NCI-H146 treated with DMSO at 0.1 percent for 48 hours (cell line): ENCODE results near the gene WDHD1.
A peak's percentile ranks its signal among the peaks of the same experiment; 100 is the strongest.
"Not testable (repeated sequence)": the region's sequence is repeated elsewhere in the genome, so short reads cannot be mapped to it uniquely, and the experiment has no call there.

Experiments
- DNase-seq: peaks from one replicate; lab custom pipeline; 2025; ENCODE audit not compliant: unreplicated experiment; lab: John Stamatoyannopoulos, UW

The WDHD1 gene

DNA sequence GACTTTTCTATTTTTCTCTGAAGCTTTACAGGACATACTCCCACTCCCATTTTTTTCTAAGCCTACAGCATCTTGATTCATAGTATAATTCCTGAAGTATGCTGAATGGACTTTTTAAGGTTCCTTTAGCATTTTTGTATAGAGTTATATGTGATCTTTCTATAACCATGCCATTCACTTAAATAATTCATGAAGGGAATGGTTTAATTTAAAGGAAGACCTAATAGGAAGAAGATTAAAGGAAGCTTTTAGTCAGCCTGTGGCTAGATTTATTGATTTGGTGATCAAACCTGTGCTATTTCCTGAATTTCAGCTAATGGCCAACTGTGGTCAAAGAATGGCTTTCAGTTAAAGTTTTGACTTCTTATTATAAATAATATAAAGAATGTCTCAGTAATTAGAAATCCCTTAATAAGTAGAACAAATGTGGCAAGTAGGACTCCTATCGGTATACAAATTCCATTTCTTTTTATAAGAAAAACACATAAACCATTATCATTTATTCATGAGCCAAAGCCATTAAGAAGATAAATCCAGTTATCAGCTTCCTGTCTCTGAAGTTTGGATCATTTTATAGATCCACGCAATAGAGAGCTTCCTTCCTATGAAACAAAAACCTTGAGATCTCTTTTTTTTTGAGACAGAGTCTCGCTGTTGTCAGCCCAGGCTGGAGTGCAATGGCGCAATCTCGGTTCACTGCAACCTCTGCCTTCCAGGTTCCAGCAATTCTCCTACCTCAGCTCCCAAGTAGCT lies 20.6 kb upstream of the WDHD1 start:
- no peak for DNase-seq

DNA sequence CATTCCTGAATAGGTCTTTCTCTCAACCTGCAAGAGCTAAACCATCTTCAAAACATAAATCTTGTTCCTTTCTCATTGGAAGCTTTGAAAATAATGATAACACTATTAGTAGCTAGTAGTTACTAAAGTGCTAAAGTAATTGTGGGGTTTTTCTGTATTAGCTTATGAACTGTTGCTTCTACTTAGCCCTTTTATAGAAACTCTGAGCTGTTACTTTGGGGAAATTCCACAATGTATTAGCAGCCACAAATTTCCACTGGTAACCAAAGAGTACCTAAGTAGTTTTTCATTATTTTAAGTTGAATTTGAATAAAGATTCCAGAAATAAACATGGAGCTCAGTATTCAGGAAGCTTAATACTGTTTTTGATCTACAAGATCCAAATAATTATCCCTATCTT lies 18.2 kb upstream of the WDHD1 start:
- DNase-seq = no peak

DNA sequence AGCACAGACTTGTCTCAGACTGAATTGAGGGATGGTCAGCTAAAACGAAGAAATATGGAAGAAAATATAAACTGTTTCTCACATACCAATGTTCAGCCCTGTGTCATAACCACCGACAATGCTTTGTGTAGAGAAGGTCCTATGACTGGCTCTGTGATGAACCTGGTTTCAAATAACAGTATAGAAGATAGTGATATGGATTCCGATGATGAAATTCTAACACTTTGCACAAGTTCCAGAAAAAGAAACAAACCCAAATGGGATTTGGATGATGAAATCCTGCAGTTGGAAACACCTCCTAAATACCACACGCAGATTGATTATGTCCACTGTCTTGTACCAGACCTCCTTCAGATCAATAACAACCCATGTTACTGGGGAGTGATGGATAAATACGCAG lies 16.6 kb upstream of the WDHD1 start:
- DNase-seq = no peak

DNA sequence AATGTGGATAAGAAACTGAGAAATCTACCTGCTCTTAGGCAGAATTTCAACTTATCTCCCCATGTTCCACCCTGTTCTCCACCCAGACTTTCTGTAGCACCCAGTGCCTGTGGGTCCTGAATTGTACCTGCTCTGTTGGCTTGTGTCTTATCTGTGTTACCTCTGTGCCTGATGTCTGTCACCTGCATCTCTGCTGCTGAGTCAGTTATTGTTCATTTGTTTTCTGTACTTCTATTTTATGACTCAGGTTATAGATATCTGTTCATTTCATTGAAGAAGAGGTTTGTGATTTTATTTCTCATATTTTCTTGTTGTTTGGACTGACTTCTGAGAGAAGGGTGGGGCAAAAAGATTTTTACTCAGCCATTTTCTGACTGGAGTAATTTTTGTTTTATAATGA lies 11.8 kb upstream of the WDHD1 start:
- DNase-seq = no peak

DNA sequence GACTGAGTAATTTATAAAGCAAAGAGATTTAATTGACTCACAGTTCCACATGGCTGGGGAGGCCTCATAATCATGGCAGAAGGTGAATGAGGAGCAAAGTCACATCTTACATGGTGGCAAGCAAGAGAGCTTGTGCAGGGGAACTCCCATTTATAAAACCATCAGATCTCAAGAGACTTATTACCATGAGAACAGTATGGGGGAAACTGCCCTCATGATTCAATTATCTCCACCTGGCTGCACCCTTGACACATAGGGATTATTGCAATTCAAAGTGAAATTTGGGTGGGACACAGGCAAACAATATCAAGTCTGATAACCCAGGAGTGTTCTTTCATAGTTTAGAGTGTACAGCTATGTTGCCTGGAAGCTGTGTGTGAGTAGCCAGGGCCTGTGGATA lies 11.1 kb upstream of the WDHD1 start:
- DNase-seq = not testable (repeated sequence)

DNA sequence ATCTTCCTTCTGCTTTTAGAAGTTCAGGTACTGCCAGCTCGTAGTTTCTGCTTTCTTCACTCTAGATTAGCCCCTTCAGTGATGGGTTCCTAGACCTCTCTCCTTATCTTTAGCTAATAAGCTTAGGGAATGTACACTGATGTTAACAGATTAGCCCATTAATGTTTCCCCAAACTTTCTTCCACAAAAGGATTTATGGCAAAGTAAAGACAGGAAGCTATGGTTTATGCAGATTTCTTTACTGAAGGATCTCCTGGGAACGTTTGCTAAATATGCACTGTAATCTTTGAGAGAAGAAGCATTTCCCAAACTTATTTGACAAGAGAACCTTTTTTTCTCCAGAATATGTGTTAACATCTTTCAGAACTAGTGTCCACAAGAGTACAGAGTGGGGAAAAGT lies 4.3 kb upstream of the WDHD1 start:
- no peak for DNase-seq

DNA sequence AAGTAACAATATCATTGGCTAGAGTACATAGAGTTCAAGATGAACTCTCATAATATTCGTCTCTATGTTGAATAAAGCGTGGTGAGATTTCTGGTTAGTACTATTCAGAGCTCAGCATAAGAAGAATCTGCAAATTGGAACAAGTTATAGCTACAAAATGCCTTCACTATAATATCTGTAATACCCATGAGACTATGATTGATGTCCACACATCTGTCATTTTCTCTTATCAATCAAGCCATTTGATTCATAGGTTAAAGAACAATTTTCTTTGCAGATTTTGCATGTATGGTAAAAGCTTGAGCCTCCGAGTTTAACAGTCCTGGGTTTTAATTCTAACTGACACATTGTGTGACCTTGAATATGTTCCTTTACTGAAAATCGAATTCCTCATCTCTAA lies 1.6 kb upstream of the WDHD1 start:
- DNase-seq = no peak

DNA sequence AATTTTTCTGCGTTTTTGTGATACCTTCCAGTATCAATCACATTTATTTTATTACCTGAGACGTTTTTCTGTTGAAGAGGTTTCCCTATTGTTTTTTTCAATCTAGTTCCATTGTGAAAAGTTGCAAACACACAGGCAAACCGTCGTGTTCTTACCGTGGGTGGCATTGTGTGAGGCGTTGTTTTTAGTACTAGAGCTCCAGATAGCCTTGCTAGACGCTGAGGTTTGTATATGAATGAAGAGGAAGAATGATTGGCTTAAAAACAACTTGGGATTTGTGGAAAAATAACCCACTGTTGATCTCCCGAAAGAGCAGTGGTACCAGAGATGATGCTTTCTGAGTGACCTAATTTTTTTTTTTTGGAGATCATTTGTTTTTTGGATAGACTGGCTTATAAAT lies 1.2 kb upstream of the WDHD1 start:
- peak; percentile 19 for DNase-seq

DNA sequence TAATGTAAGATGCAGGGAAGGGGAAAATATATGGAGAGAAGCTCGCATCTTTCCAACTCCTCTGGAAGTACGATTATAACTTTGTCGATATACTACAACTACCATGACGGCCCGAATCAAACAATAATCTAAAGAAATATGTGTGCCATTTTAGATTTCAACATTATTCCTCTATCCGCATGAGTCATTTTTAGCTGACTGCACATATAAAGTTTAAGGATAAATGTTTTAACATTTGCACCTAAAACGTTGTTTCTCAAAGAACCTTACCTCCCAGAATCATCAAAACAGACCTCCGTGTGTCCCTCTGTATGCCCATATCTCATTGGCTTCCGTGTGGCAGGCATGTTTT lies 482 bp downstream of the WDHD1 start:
- no peak for DNase-seq

DNA sequence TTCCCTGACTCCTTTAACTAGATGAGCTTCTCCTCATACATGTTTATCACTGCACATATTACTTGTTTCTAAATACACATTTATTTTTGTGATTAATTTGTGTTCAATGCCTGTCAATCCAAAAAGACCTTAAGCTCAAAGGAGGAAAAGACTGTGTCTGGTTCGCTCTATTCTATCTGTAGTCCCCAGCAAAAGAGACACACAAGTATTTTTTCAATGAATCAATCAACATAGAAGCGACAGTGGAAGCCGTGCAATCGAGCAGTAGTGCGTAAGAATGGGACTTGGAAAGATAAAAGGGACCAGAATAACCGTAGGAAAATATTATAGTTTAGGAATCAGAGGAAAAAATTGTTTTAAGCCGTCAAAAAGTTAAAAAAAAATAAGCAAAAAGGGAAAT lies 951 bp downstream of the WDHD1 start:
- no peak for DNase-seq

DNA sequence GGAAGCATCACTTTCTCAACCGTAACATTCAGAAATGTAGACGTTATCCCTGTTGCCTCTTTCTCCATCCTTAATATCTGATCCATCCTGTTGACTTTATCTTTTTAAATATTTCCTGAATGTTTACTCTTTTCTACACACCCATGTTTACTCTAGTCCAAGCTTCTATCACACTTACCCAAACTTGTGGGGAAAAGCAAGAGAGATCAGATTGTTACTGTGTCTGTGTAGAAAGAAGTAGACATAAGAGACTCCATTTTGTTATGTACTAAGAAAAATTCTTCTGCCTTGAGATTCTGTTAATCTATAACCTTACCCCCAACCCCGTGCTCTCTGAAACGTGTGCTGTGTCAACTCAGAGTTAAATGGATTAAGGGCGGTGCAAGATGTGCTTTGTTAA lies 2.5 kb downstream of the WDHD1 start:
- not testable (repeated sequence) for DNase-seq

DNA sequence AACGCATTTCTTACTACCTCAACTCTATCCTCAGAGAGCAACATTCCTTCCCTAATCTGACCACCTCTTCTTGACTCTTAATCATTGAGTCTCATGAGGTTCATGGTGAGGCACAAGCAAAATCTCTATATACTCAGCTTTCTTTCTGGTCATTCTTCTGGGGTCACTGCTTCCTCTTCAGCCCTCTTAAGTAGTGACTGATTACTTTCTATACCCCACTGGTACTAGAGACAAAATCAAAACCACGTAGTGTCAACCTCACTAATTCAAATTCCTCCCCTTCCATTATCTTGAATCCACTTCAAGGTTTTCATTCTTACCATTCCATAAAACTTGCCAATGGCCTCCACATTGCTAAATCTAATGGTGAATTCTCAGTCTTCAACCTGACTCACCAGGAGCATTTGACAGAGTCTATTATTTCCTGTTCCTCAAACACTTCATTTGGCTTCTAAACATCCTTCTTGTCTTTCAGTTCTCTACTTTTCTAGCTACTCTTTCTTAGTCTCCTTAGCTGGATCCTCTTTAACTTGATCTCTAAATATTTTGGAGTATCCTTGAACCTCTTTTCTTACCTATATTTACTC lies 6.8 kb downstream of the WDHD1 start:
- no peak for DNase-seq

DNA sequence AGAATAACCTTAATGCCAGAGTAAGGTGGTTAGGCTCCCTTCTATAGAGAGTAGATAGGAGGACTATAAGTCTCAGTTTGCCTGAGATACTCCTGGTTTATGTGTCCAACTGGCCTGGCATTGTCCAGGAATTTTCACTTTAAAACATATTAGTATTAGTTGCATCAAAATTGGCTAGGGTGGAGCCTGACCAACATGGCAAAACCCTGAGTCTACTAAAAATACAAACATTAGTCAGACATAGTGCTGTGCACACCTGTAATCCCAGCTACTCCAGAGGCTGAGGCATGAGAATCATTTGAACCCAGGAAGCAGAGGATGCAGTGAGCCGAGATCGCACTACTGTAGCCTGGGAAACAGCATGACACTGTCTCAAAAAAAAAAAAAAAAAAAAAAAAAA lies 11.9 kb downstream of the WDHD1 start:
- DNase-seq = no peak

DNA sequence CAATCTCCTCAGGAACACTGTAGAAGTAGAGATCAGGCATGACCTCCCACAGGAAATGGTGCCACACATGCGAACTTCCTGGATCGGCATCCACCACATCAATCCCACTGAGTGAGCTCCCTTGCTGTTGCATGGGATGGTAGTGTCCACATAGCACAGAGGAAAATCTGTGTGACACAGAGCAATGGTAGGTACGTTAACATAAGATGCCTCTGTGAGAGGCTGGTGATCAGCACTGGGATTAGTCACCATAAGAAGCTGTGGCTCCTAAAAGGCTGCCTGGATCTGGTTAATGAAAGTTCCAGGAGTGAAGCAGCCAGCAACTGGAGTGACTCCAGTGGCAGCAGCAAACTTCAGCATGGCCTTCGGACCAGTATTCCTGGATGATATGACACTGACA lies 21.8 kb downstream of the WDHD1 start:
- no peak for DNase-seq

DNA sequence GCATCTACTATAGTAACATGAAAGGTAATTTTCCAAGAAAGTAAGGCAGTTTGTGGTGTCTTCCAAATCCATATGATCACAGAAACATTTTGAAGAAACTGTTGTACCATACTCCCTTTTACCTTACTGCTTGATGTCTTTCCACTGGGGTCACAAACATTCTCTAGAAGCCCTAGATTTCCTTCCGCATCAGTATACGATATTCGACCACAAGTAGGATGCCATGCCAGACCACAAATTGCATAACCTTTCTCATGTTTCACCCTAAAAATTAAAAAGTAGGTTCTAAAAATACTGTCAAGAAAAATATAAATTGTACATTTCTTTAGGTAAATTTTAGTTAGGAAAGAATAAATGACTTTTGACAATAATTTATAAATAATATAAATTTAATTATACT lies 26.5 kb downstream of the WDHD1 start:
- no peak for DNase-seq

DNA sequence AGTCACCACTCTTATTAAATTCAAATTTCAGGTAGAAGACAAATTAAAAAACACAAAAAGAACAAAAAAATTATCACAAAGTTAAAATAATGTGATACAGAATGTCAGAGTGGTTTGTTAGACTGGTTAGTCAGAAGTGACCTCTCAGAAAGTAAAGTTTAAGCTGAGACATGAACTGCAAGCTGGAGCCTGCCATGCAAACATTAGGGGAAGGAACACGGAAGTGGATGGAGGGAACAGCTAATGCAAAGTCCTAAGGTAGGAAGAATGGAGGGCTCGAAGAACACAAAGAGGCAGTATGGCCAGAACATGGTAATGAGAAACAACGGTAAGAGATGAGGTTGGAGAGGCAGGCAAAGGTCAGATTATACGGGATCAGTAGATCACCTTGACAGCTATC lies 41.7 kb downstream of the WDHD1 start:
- no peak for DNase-seq

DNA sequence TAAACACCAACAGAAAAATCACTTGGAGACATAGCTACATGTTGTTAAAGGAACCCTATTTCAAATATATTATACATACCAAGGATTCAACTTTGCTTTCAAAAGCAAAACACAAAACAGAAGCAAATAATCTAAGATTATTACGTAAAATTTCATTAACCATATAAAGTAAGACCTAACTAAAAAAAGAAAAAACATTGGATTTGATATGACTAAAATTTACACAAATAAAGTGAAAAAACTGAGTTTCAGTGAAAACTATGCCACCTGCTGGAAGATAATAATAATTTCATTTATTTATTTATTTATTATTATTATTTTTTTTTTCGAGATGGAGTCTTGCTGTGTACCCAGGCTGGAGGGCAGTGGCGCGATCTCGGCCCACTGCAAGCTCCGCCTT lies 45.2 kb downstream of the WDHD1 start:
- DNase-seq = no peak

DNA sequence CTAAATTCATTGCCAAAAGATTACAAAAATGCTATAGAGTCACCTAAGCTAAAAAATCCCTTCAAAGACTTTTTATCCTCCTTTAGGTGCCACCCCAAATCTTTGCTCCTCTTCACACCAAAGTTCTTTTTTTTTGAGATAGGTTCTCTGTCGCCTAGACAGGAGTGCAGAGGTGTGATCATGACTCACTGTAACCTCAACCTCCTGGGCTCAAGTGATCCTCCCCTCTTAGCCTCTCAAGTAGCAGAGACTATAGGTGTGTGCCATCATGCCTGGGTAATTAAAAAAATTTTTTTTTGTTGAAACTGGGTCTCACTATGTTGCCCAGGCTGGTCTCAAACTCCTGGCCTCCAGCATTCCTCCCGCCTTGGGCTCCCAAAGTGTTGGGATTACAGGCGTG lies 47.9 kb downstream of the WDHD1 start:
- DNase-seq = no peak

DNA sequence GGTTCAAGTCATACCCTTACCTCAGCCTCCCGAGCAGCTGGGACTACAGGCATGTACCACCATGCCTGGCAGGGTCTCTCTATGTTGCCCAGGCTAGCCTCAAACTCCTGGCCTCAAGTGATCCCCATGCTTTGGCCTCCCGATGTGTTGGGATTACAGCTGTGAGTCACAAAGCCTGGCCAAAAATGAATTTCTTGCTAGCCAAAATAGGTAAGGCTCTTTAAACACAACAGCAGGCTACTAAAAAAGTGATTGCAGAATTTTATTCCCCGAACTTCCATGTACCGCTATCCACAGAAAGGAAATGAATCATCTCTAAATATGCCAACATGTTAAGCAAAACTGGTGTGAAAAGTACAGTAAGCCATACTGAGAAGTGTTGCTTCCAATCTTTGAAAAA lies 50.6 kb downstream of the WDHD1 start:
- DNase-seq = no peak

DNA sequence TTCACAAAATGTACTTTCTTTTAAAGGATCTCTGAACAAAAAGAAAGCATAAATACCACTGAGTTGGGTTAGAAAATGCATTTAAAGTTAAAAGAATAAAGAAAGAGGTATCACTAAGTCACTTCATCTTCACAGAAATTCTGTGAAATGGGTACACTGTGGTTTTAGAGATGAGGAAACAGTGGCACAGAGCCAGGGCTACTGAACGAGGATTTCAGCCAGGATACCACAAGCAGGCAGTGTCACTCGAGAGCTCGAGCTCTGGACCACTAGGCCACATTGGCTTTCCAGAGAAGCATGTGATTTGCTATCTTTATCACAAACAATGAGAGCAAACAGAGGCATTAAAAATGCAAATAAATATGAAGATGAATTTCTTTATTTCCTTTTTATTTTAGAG lies 51.0 kb downstream of the WDHD1 start:
- no peak for DNase-seq

DNA sequence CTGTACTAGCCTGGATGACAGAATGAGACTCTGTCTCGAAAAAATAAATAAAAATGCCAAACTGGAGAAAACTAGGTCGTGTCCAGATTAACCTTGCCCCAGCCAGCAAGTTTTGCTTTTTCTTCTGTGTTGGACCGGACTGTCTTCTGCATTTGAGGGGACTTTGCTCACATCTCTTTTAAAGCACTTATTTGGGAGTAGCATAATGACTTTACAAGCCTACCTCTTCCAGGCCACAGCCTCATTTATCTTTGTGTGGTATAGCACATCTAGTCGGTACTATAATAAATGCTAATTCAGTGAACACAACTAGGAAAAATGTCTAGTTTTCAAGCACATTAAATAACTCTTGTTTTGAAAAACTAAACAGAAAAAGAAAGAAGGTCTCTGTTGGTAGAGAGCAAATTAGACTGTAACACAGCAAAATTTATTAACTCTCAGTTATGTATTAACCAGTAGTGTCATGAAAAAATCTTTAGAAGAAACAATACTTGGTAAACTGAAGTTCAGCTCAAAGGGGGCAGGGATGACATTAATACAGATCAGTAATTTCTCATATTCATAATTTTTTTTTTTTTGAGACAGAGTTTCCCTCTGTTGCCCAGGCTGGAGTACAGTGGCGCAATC lies 52.0 kb downstream of the WDHD1 start:
- no peak for DNase-seq

DNA sequence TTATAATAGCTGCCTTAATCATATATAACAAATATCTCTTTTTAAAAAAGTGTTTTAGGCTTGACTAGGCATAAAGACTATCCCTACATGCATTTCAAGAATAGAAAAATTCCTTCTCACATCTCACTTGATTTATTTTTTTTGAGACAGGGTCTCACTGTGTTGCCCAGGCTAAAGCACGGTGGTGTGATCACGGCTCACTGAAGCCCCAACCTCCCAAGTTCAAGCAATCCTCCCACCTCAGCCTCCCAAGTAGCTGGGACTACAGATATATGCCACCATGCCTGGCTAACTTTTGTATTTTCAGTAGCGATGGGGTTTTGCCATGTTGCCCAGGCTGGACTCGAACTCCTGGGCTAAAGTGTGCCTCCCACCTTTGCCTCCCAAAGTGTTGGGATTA lies 59.4 kb downstream of the WDHD1 start:
- DNase-seq = no peak

DNA sequence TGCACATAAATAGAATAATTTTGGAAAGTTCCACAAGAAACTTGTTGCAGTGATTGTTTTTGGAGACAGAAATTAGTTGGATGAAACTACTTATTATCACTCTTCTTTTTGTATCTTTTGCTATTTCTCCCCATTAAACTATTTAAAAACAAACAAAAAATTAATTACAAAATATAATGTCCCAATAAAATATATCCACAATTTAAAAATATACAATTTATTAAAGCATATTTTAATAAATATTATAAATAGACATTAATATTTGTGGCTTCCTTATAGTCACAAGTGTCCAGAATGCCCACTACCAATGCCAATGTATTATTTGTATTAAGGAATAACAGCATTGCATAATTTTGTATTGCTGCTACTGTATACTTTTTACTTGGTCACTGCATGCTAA lies 71.8 kb downstream of the WDHD1 start:
- no peak for DNase-seq
